Measurements from ENCODE around the gene CEP164.

CEP164 gene

DNA sequence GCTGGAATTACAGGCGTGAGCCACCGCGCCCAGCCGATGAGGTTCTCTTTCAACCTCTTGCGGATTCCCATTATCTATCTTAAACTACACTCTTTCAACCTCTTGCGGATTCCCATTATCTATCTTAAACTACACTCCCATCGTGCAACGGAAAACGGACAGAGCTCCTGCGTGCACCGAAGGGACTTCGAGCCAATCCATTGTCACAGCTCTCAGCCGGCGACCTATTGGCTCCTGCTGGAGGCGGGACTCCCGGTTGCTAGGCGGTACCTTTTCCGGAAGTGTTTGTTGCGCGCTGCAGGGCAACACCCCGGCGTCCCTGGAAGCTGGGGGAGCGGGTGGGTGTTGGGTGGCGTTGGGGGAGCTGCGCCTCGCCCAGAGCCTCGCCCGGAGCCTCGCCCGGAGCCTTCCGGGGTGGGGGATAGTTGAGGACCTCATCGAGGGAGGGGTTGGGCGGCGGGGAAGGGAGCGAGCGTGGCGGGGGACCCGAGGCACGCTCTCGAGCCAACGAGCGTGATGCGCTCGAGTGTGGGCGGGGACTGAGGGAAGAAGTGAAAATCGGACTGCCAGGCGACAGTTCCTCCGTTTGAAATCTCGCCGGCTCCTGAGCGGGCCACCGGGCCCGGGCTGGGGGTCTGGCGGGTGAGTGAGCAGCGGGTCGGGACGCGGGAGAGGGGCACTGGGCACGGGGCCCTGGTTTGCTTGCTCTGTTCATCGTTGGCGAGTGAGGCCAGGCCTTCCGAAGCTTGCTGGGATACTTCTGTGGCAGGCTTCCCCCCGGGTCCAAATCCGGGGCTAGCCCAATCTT lies at the start of gene CEP164:
Gene CEP164 (plus strand): TSS at position 288 of the 808 bp plus-strand sequence. CDS start 10,733 bp downstream, outside the sequence.
- in situ Hi-C loops (cut with HindIII; ENCODE audit: low sequenced_read_pairs): no loop called here

DNA sequence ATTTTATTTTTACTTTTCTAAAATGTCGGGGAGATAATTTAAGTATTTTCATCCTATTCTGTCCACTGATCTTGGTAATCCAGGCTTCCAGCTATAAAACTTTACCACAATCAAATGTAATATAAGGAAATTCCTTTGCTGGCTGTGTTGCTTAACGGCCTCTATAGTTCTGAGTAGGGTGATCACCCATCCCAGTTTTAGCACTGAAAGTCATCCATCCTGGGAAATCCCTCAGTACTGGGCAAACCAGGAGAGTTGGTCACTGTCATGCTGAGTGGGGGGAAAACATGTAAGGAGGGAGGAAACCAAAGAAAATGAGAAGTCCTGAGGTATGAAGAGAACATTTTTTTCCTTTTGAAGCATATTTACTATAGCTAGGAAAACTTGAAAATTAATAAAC lies 49.3 kb upstream of the CEP164 start:
- in situ Hi-C loops (cut with HindIII; ENCODE audit: low sequenced_read_pairs): no loop called here

DNA sequence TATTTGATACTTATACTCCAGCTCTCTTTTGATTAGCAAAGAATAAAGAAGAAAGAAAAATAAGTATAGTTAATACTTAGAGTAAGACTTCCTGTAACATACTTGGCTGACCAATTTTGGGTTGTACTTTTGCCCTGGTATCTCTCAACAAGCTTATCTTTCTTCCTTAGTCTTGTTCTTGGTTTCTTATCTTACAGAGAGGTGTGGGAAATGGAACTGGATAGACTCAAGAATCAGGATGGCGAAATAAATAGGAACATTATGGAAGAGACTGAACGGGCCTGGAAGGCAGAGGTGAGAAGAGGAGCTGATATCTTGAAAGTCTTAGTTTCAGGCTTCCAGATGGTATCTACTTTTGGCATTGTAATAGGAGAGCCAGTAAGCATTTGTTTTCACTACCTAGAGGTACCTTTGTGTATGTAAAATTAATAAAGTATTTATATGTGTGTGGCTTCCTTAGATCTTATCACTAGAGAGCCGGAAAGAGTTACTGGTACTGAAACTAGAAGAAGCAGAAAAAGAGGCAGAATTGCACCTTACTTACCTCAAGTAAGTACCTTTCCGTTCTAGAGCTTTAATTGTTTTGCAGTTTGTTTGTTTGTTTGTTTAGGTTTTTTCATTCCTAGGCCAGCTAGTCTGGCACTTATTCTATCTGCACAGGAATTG lies 47.8 kb upstream of the CEP164 start:
- in situ Hi-C loops (cut with HindIII; ENCODE audit: low sequenced_read_pairs): no loop called here

DNA sequence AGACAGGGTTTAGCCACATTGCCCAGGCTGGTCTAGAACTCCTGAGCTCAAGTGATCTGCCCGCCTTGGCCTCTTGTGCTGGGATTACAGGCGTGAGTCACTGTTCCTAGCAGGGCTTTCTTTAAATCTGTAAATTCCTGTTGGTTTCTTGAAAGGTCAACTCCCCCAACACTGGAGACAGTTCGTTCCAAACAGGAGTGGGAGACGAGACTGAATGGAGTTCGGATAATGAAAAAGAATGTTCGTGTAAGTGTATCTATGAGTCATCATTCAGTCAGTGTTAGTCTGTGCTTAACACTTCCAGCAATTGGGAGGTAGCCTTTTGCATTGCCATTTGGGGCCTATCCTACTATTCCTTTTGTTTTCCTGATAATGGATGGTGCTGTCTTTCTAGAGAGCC lies 46.5 kb upstream of the CEP164 start:
- in situ Hi-C loops (cut with HindIII; ENCODE audit: low sequenced_read_pairs): no loop called here

DNA sequence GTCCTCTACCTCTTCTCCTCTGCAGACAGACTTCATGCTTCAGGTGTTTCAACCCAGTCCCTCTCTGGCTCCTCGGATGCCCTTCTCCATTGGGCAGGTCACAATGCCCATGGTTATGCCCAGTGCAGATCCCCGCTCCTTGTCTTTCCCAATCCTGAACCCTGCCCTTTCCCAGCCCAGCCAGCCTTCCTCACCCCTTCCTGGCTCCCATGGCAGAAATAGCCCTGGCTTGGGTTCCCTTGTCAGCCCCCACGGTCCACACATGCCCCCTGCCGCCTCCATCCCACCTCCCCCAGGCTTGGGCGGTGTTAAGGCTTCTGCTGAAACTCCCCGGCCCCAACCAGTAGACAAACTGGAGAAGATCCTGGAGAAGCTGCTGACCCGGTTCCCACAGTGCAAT lies 45.8 kb upstream of the CEP164 start:
- in situ Hi-C loops (cut with HindIII; ENCODE audit: low sequenced_read_pairs): no loop called here

DNA sequence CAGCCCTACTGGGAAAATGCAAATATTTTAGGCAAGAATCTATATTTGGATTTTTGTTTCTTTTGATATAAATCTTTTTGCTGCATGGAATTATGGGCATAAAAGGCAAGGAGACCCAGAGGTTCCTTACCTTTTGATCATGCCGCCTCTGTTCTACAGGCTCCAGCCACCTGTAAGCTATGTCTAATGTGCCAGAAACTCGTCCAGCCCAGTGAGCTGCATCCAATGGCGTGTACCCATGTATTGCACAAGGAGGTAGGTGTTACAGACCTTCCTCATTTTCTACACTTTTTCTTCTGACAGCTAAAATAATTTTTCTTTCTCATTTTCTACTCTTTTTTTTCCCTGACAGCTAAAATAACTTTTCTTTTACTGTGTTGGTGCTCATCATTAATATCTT lies 44.7 kb upstream of the CEP164 start:
- in situ Hi-C loops (cut with HindIII; ENCODE audit: low sequenced_read_pairs): no loop called here

DNA sequence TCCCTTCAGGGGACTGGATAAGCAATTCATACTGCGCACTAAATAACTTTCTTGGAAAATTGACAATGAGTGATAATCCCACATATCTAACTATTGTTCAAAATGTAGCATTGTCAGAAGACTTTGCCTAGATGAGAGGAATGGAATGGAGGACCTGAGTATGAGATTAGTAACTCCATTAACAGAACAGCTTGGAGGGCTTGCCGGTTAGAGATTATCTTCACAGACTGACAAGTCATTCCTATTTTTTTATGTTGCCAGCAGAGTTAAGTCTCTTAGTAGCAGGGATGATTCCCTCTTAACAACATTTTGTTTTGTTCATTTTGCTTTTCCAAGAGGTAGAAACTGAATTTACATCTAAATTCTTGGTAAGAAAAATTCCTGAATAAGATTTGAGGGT lies 43.6 kb upstream of the CEP164 start:
- in situ Hi-C loops (cut with HindIII; ENCODE audit: low sequenced_read_pairs): no loop called here

DNA sequence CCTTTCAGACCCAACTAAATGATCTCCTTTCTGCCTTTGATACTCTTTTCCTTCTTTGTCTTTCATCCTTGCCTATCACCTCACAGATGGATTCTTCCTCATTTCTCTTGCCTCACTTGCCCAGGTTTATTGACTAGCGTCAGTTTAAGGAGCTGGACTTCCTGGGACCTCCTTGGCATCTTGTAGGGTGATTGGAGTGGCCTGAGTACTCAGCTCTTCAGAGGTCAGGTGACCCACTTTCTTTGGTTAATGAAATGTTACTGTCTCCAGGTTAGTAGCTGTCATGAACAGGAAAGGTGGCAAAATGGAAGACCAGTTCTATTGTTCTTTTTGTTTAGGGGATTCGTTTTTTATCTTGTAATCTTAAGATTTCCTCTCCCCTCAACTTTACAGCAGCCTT lies 41.1 kb upstream of the CEP164 start:
- in situ Hi-C loops (cut with HindIII; ENCODE audit: low sequenced_read_pairs): no loop called here

DNA sequence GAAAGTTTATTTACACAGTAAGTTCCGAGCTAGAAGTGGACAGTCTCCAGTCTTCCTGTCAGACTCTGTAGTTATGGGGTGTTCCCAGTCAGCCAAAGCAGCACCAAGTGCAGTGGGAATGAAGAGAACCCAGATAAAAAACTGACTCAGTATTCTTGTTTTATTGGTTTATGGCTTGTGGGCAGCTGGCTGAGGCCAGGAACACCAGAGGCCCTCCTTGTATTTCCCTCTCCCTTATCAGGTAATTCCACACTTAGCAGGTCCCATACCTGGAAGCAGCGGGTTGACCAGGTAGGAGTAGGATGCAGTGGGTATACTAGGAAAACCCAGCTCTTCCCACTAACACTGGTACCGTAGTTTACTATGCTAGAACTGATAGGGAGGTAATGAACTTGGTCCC lies 40.0 kb upstream of the CEP164 start:
- in situ Hi-C loops (cut with HindIII; ENCODE audit: low sequenced_read_pairs): no loop called here

DNA sequence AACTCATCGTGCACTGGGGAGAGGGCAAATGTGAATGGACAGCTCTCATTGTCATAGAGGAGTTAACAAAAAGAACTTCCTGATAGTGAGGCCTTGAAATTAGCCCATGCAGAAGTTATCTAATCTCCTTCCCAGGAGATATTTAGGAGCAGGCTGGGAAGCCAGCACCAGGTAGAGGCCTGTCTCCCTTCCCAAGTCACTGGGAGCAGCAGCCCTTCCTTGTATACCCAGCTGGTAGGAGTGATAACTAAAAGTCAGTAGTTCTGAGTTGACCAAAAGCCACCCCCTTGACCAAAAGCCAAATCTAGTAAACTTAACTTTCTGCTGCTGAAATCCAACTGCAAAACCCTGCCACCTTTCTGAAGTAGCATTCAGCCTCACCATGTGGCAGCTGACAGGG lies 37.9 kb upstream of the CEP164 start:
- in situ Hi-C loops (cut with HindIII; ENCODE audit: low sequenced_read_pairs): no loop called here

DNA sequence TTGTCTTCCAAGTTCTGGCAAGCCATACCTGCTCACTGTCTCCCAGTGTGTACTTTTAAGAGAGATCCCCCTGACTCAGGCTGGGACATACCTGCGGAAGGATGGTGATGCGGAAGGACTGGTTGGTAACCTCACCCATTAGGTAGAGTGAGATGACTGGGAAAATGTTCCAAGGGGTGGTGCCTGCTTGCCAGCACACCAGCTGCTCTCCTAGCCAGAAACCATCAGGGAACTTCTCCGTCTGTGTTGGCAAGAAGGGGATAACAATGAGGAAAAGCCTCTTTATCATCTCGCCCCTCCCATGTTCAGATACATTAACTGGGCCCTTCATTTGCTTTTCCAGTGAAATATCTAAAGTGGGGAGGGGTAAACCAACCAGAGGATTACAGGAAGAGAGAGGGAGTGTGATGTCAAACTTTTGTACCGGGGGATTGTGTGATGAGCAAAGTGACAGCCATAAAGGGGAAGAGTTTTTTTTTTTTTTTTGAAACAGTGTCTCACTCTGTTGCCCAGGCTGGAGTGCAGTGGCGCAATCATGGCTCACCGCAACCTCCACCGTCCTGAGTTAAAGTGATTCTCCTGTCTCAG lies 36.8 kb upstream of the CEP164 start, which contains the start of gene BACE1-AS:
Gene BACE1-AS (plus strand): TSS at position 538 of the 588 bp plus-strand sequence.
- in situ Hi-C loops (cut with HindIII; ENCODE audit: low sequenced_read_pairs): no loop called here

DNA sequence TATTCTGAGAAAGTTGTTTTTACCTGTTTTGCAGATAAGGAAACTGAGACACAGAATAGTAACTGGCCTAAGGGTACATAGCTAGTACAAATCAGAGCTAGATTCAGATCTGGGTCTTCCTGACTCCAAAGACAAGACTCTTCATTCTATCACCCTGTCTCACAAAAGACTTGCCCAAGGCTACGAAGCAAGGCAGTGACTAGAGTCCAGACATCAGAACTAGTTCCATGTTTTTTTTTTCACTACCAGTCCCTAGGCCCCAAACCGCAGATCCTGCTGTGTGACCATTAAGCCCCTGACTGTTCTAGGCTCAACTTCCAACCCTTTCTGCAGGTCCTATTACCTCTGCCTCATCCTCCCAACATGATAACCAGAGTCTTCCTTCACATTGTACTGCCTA lies 35.0 kb upstream of the CEP164 start:
- in situ Hi-C loops (cut with HindIII; ENCODE audit: low sequenced_read_pairs): no loop called here

DNA sequence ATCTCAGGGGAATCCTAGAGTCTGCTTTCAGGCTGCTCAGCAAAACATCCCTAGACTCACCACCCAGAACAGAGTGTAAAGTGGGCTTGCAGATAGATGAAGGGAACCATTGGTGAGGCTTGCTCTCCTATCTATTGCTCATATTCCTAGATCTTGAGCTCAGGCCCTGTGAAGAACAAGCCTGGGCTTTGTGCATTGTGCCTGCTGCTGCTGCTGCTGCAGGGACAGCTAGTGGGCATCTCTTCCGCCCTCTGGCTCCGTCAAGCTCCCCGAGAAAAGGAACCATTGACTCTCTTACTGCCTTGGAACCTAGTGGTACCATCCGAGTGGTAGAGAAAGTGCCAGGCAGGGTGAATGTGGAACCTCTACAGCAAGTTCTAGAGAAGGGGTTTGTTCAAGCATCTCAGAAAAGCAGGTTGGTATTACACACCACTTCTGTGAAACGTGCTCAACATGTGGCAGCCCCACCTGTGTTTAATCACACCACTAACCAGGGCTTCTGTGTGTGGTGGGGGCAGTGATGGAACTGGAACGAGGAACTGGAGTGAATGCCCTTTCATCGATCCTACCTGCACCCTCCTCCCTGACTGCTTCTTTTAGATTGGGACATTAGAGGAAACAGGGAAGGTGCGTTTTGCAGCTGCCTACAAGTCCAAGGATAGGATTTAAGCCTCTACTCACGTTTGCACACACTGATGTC lies 32.1 kb upstream of the CEP164 start:
- in situ Hi-C loops (cut with HindIII; ENCODE audit: low sequenced_read_pairs): no loop called here

DNA sequence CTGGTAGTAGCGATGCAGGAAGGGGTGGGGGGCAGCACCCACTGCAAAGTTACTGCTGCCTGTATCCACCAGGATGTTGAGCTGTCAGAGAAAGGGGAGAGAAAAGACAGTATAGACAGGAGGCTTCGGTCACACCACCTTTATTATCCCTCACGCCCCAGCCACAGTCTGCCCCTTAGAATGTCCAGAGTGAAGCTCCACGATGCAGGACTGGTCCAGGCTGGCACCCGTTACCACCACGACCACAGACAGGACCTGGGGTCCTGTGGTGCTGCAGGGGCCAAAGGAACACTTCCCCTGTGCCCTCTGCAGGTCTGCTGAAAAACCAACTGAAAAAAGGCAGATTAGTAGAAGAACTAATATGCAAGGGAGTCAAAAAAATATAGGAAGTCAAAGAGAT lies 30.8 kb upstream of the CEP164 start:
- in situ Hi-C loops (cut with HindIII; ENCODE audit: low sequenced_read_pairs): no loop called here

DNA sequence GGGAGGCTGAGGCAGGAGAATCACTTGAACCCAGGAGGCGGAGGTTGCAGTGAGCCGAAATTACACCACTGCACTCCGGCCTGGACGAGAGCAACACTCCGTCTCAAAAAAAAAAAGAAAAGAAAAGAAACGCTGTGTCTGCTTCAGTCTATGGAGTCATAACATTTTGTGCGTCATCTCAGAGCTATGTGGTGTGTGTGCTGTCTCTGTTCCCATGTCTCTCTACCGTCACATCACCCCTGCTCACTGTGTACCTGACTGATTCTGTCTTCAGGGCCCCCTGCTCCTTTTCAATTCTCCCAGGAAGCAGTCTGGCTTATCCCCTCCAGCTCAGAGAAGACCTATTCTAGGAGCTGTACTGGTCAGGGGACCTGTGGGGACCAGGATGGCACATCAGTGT lies 29.5 kb upstream of the CEP164 start:
- in situ Hi-C loops (cut with HindIII; ENCODE audit: low sequenced_read_pairs): no loop called here

DNA sequence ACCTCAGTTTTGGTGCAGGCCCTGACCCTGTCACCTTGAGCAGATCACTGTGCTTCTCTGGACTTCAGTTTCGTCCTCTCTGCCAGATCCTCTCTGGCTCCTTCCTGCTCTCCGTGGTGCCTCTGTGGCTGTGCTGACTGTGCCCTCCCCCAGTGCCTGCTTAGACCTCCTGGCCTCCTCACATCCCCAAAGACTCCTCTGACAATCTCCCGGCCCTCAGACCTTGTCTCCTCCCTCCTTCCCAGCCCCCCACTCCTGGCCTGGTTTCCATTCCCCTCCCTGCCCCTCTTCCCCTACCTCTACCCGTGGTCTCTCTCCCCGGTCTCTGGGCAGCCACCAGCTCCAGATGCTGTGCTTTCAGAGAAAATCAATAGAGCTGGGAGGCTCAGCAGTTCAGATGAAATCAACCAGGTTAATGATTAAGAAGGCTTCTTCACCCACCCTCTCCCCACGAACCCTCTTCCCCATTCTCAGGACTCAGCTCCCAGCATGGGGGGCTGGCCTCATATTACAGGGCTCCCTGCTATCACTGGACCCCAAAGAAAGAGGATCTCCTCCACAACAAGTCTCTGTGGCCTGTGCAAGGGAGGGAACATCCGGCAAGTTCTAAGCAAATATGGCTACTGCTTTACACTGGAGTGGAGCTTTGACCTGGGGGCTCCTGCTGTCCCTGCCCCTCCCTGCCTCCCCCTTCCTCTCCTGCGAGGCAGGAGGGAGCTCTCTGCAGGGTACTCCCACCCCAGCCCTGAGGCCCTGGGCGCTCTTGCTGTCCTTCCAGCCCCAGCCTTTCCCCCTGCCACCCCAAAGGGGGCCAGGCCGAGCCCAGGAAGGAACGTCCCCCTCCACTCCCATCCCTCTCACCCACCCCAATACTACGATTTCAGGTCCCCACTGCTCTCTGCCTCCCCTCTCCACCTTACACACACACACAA lies 28.0 kb upstream of the CEP164 start:
- in situ Hi-C loops (cut with HindIII; ENCODE audit: low sequenced_read_pairs): no loop called here

DNA sequence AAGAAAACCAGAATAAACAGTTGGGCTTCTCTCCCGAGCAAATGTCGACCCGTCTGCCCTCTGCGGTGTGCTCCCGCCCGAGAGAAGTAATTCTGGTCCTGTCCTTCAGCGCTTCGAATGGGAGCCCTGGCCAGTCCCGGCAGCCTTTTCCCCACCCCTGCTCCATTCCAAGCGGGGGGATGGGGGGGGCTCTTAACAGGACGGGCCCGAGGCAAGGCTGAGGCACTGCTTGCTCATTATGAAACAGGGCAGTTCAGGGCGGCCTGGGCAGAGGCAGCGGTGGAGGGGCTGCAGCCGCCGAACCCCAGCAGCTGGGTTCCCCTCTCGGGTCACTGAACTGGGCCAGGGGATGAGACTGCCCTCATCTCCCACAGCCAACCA lies 27.4 kb upstream of the CEP164 start:
- in situ Hi-C loops (cut with HindIII; ENCODE audit: low sequenced_read_pairs): no loop called here

DNA sequence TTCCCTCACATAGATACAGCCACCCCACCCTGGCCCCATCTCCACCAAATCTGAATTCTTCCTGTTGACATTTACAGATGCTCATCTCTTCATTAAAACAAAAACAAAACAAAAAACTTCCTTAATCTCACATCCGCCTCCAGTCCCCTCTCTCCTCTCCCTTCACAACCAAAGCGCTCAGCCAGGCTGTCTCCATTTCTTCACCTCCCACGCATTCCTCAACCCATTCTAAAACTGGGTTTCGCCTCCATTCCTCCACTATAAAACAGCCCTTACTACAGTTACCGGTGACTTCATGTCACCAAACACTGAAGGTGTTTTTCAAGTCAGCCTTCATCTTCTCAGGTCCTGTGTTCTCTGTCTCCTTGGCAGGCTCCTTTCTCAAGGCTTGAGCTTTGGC lies 26.9 kb upstream of the CEP164 start:
- in situ Hi-C loops (cut with HindIII; ENCODE audit: low sequenced_read_pairs): no loop called here

DNA sequence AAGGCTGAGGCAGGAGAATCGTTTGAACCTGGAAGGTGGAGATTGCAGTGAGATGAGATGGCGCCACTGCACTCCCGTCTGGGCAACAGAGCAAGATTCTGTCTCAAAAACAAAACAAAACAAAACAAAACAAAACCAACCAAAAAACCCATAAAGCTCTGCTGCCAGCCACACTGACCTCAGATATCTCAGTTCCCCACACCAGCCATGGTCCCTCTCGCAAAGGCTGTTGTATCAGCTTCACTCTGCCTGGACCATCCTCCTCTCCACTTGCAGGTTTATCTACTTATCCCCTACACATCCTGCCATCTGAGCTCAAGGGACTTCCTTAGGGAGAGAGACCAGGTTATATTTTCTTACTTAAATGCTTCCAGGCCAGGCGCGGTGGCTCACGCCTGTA lies 25.4 kb upstream of the CEP164 start:
- in situ Hi-C loops (cut with HindIII; ENCODE audit: low sequenced_read_pairs): no loop called here

DNA sequence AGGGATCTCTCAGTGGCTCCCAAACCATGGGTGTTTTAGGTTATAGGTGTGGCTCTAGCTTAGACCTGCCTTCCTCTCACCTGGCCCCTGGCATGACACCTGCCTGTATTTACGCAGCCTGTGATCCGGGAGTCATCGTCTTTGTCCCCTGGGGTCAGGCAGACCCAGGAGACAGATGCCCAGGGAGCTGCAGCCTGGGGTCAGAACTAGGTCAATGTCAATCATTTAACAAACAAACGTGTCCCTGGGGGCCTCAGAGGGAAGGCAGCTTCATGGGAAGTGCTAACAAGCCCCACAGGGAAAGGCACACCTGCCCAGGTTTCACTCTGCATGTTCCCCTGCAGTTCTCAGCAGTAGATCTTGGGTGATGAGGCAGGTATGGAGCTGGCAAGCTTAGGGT lies 24.6 kb upstream of the CEP164 start:
- in situ Hi-C loops (cut with HindIII; ENCODE audit: low sequenced_read_pairs): no loop called here
